PC-3 (cell line): ENCODE data around the gene APBA2.
"Not testable (repeated sequence)": the region's sequence is repeated elsewhere in the genome, so short reads cannot be mapped to it uniquely, and the experiment has no call there.

Experiments
- EZH2 ChIP-seq: fragments of 300-600 bp; sonication (generic); IDR thresholded peaks from one replicate; pipeline ENCODE4 v1.6.1; 2017; ENCODE audit warnings: antibody characterized with exemption, mild to moderate bottlenecking, low read length; ENCODE audit not compliant: unreplicated experiment
- TF ChIP-seq, protein P1 (sequence below): fragments of 300-600 bp; sonication (generic); conservative IDR thresholded peaks from 2 replicates; pipeline ENCODE4 v1.5.1; 2017; ENCODE audit warnings: antibody characterized with exemption, low read depth, mild to moderate bottlenecking, low read length

GRCh38 chr15:28840285-28840684 is 45.5 kb upstream of the APBA2 start:
- TF ChIP-seq, protein P1, sequence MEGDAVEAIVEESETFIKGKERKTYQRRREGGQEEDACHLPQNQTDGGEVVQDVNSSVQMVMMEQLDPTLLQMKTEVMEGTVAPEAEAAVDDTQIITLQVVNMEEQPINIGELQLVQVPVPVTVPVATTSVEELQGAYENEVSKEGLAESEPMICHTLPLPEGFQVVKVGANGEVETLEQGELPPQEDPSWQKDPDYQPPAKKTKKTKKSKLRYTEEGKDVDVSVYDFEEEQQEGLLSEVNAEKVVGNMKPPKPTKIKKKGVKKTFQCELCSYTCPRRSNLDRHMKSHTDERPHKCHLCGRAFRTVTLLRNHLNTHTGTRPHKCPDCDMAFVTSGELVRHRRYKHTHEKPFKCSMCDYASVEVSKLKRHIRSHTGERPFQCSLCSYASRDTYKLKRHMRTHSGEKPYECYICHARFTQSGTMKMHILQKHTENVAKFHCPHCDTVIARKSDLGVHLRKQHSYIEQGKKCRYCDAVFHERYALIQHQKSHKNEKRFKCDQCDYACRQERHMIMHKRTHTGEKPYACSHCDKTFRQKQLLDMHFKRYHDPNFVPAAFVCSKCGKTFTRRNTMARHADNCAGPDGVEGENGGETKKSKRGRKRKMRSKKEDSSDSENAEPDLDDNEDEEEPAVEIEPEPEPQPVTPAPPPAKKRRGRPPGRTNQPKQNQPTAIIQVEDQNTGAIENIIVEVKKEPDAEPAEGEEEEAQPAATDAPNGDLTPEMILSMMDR = not testable (repeated sequence)
- TF ChIP-seq EZH2 = not testable (repeated sequence)
